ENCODE results near the gene LRRC58. TPM values are rescaled to one million over a fixed set of nuclear protein-coding genes. Genes with fewer than 3 reads are reported as not detected.

Gene LRRC58
- total RNA-seq (10 to 100 TPM; 21.3 to 25.4 TPM), polyA plus RNA-seq (ENCODE audit: insufficient read length in 6 of 6) (10 to 100 TPM; 24.4 to 27.7 (median 26.3) TPM)
- long read RNA-seq, donor 1, full-length matches to known transcripts, result 5 of 5 reads
- long read RNA-seq, donor 1, partial matches to known transcripts, result 0 of 5 reads
- long read RNA-seq, donor 1, other reads (novel, unspliced or antisense), result 0 of 5 reads
- long read RNA-seq, donor 2, full-length matches to known transcripts, result 13 of 13 reads
- long read RNA-seq, donor 2, partial matches to known transcripts, result 0 of 13 reads
- long read RNA-seq, donor 2, other reads (novel, unspliced or antisense), result 0 of 13 reads
- long read RNA-seq, donor 3, full-length matches to known transcripts, result 3 of 3 reads
- long read RNA-seq, donor 3, partial matches to known transcripts, result 0 of 3 reads
- long read RNA-seq, donor 3, other reads (novel, unspliced or antisense), result 0 of 3 reads
- long read RNA-seq, donor 4, full-length matches to known transcripts, result 2 of 5 reads
- long read RNA-seq, donor 4, partial matches to known transcripts, result 1 of 5 reads
- long read RNA-seq, donor 4, other reads (novel, unspliced or antisense), result 2 of 5 reads
- long read RNA-seq, donor 5, full-length matches to known transcripts, result 5 of 5 reads
- long read RNA-seq, donor 5, partial matches to known transcripts, result 0 of 5 reads
- long read RNA-seq, donor 5, other reads (novel, unspliced or antisense), result 0 of 5 reads
- long read RNA-seq, donor 6, full-length matches to known transcripts, result 1 of 1 reads
- long read RNA-seq, donor 6, partial matches to known transcripts, result 0 of 1 reads
- long read RNA-seq, donor 6, other reads (novel, unspliced or antisense), result 0 of 1 reads
- long read RNA-seq, donor 7, full-length matches to known transcripts, result 4 of 4 reads
- long read RNA-seq, donor 7, partial matches to known transcripts, result 0 of 4 reads
- long read RNA-seq, donor 7, other reads (novel, unspliced or antisense), result 0 of 4 reads
- long read RNA-seq, donor 8, full-length matches to known transcripts, result 6 of 6 reads
- long read RNA-seq, donor 8, partial matches to known transcripts, result 0 of 6 reads
- long read RNA-seq, donor 8, other reads (novel, unspliced or antisense), result 0 of 6 reads
- long read RNA-seq, donor 9, result 0 reads
- long read RNA-seq, donor 10, partial matches to known transcripts, result 0 of 4 reads
- long read RNA-seq, donor 10, other reads (novel, unspliced or antisense), result 4 of 4 reads
- long read RNA-seq, donor 11, full-length matches to known transcripts, result 7 of 7 reads
- long read RNA-seq, donor 11, partial matches to known transcripts, result 0 of 7 reads
- long read RNA-seq, donor 11, other reads (novel, unspliced or antisense), result 0 of 7 reads
- long read RNA-seq, donor 12, full-length matches to known transcripts, result 3 of 3 reads
- long read RNA-seq, donor 12, partial matches to known transcripts, result 0 of 3 reads
- long read RNA-seq, donor 12, other reads (novel, unspliced or antisense), result 0 of 3 reads

- no peak for TF ChIP-seq CTCF (IDR thresholded peaks at IDR 0.05)
- Histone ChIP-seq H3K27me3 (no peaks in the 10 kb centered on the region), H3K9me3 (no peaks in the 10 kb centered on the region), H3K36me3 (no peaks in the 10 kb centered on the region), H3K4me1 (peaks cover 13 to 48% of the 10 kb centered on the region in 2 donors), H3K27ac (peak within 1 kb of the TSS; percentile 90 to 94), H3K4me3 (peak within 1 kb of the TSS; percentile 78 to 87)
- intact Hi-C loops (cut with DNase I), result no loop called here
- DNase-seq (peak; percentile 91 to 97 (median 96)), ATAC-seq (peak; percentile 95)
Measured at GRCh38 chr3:120348991-120349854, at the start of gene LRRC58. Gene LRRC58 (minus strand): TSS chr3:120349354. CDS start chr3:120349243, 111 bp downstream.

- Histone ChIP-seq H3K27ac (no peak overlapping the region), H3K4me1 (no peaks in the 10 kb centered on the region), H3K4me3 (no peak overlapping the region), H3K27me3 (no peaks in the 10 kb centered on the region), H3K9me3 (no peaks in the 10 kb centered on the region), H3K36me3 (peaks cover 0 to 58% of the 10 kb centered on the region in 2 donors)
- intact Hi-C loops (cut with DNase I), result no loop called here
- no peak for ATAC-seq
- DNase-seq, result no peak
- TF ChIP-seq CTCF (IDR thresholded peaks at IDR 0.05), result no peak
Measured at GRCh38 chr3:120396469-120396868, 47.3 kb upstream of the LRRC58 start.

- no peak for TF ChIP-seq CTCF (IDR thresholded peaks at IDR 0.05)
- H3K9me3 ChIP-seq, result no peaks in the 10 kb centered on the region
- peaks cover 0 to 38% of the 10 kb centered on the region in 2 donors for H3K36me3 ChIP-seq
- no peak overlapping the region for H3K27ac ChIP-seq
- ATAC-seq, result no peak
- intact Hi-C loops (cut with DNase I), result no loop called here
- no peak for DNase-seq
- no peaks in the 10 kb centered on the region for H3K4me1 ChIP-seq
- H3K27me3 ChIP-seq, result no peaks in the 10 kb centered on the region
- no peak overlapping the region for H3K4me3 ChIP-seq
Measured at GRCh38 chr3:120394347-120394746, 45.2 kb upstream of the LRRC58 start.

GRCh38 chr3:120393761-120394160 lies 44.6 kb upstream of the LRRC58 start:
- H3K27me3 ChIP-seq, result no peaks in the 10 kb centered on the region
- H3K4me3 ChIP-seq, result no peak overlapping the region
- intact Hi-C loops (cut with DNase I), result no loop called here
- no peaks in the 10 kb centered on the region for H3K4me1 ChIP-seq
- no peak for TF ChIP-seq CTCF (IDR thresholded peaks at IDR 0.05)
- no peaks in the 10 kb centered on the region for H3K9me3 ChIP-seq
- H3K36me3 ChIP-seq, result peaks cover 0 to 33% of the 10 kb centered on the region in 2 donors
- DNase-seq, result no peak
- ATAC-seq, result no peak
- no peak overlapping the region for H3K27ac ChIP-seq
